Inferior parietal cortex (tissue), 1 donor: Measurements from ENCODE around the gene CPA5.

ENCODE experiments used
- DNase-seq: peaks from one replicate; pipeline ENCODE4 v3.0.0-alpha.2; 2016; ENCODE audit errors: extremely low spot score

Gene CPA5

DNA sequence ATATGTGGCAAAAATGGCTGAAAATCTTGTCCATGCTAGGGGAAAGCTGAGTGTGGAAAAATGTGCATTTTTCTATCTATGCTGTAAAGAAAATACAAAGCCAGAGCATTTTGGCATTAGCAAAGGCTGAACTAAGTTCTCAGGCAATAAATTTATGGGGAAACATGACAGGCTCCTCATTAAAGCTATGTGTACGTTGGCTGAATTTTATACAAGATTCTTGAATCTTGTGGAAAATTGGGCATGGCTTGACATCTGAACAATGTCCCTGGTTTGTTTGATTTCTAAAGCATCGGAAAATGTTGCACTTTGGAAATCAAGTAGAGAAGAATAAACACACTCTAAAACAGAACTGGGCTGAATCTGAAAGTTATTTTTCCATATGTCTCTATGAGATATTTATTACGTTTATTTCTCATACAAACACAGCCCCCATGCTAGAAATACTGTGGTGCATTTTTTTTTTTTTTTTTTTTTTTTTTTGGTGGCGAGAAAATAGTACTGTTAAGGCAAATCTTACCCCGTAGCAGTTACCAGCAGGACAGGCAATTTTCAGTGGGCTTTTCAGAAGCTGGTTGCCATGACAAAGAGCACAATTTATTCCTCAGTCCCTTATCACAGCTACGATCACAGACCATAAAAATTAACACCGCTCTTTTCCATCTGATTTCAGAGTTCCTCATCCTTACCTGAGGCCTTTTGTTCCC is 52.6 kb downstream of the CPA5 start:
- DNase-seq: no peak

DNA sequence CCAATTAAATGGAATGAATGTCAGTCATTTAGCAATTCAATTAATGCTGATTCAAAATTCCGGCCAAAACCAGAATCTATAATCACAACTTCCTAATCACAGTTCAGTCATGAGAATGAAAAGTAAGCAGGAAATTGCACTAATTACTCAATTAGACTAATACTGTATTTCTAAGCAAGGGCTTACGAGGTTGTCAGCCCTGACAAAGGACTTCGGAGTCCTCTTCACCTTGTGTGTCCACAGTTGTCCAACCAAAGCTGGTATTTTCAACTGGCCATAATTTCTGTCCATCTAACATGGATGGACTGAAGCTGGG is 53.1 kb downstream of the CPA5 start:
- DNase-seq: no peak

DNA sequence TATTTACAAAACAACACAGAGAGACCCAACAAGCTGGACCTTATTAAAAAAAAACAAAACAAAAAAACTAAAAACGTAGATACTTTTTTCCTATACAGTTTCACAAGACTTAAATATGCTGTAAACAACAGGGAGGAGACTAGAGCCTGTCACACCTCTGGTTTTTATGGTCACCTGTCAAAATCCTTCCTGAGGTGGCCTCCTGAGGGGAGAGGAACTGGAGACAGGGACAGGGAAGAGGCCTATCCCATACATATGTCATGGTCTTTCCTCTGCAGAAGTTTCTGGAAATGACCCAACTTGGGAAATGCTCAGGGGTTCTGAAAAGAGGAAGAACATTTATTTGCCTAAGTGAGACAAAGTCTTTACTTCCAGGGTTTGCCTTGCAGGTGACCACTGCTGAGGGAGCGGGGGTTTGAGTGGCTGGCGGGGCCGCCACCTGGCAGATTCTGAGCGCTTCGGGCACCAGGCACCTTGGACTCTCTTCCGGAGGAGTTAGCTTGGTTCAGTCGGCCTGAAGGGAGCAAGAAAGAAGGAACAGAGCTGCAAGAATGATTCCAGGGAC is 54.0 kb downstream of the CPA5 start:
- DNase-seq: no peak

DNA sequence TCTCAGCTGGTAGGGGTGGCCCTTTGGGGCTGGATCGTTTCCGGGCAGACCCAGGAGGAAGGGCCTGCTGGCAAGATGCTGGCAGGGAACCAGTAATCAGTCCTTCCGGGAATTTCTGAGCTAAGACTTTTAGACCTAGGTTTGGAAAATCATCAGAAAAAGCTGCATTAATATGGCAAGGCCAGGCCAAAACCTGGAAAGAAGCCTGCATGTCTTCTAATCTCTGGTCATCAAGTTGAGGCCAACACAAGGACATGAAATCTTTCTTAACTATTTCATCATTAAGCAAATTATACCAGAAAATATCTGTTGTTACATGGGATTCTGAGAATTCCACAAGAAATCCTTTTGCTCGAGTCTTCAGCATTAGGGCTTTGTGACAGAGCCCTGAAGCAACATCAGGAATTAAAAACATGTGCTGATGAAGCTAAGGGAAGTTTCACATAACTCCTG is 55.5 kb downstream of the CPA5 start:
- DNase-seq: no peak

DNA sequence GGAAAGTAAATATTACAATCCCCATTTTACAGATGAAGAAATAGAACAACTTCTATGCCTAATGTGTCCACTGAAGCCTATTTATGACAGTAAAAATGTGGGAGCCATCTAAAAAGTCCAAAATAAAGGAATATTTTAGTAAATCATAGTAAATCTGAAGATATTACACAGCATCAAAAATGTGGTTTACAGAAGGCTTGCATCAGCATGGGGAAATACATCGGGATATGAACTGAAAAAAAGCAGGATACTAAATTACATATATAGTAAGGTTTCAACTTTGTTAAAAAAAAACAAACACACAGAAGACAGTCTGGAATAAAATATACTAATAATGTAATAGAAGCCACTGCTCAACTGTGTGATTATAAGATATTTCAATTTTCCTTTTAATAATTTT is 56.5 kb downstream of the CPA5 start:
- DNase-seq: no peak

DNA sequence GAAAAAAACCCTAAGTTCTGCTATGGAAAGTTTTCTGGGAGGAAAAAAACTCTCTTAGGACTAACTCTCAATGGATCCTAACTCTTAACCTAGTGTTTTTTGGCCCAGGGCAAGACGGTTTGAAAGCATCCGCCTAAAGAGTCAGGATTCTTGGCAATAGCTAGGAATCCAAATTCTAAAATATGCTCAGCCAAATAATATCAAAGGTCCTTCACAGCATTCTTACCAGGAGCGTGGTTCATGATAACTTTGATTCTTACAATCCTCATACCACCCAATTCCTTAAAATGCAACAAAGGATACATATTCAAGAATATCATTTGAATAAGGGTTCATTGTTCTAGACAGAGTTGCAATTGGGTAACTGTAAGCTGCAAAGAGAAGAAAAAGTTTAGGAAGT is 57.0 kb downstream of the CPA5 start:
- DNase-seq: no peak

DNA sequence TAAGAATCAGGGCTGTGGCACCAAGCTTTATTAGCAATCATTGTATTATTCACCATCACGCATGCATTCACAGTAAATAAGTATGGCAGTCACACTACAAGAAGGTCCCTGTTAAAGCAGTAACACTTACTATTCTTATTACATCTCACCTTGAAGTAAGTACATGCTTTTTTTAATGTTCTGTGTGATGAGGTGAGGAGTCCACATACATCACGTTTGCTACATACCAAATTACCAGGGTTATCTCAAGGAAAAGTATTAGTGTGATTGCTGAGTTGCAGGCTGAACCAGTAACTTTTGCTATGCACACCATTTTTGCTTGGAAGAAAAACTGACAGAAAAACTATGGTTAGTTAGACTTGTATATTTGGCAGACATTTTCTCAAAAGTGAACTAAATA is 60.4 kb downstream of the CPA5 start:
- no peak for DNase-seq

DNA sequence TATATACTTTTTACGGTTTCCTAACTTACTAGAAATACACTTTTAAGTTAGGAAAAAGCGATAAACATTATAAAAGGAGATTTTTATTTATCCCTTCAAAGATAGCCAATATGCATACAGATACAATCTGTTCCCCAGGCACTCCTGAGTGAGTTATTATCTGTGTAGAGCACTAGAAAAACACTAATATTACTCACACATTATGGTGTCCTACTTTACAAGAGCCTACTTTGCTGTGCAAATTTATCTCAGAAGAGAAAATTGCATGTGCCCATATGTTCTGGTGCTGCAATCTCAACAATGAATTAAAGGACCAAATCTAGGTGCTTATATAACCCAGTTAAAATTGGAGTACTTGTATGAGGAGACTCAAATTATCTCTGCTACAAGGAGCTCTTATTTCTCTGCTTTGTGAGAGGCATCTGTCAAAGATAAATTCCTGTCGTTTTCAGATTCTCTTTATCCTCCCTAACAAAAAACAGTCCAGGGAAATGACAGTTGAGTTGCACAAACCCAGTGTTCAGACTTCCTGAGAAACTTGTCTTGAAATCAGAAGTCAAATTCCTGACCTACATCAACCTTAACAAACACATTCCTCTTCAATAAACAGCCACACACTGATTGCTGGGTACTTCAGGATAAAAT is 64.6 kb downstream of the CPA5 start:
- peak; percentile 50 for DNase-seq

DNA sequence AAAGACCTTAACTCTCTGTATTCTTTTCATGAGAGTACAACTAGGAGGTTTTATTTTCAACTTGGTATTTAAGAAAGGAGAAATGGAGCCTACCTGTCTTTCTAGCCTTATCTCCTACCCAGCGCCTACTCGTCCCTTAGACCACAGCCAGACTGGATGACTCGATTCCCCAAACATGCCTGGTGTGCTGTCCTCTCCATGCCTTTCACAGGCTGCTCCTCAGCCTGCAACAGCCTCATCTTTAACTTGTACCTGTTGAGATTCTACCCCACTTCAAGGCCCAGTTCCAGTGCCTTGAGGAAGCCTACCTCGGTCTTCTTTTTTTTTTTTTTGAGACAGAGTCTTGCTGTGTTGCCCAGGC is 65.1 kb downstream of the CPA5 start:
- no peak for DNase-seq

DNA sequence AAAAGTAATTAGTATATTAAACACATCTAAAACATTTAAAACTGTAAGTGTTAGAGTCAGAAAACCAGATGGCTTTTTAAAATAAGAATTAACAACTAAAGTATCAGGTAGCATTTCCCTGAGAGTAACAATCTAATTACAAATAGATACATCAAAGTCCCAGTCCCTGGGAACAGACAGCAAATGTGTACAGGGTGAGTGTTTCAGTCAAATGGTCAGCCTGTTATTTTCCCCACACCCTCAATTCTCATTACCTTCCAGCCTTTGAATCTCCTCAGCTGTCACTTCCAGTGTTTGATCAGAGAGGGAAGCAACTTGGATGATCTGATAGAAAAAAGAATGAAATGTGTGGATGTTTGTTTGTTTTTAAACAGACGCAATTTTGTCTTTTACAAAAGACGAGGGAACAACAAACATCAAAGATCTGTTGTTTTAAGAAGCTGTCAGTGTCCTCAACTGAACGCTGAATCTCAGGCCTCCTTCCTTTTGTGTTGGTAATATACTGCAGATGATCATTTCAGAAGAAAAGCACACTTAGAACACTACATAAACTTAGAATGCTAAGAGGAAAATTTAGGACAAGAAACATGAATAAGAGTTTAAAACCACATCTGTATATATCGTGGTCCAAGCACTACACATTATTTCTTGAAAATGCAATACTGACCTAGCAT is 66.4 kb downstream of the CPA5 start:
- DNase-seq: peak; percentile 19

DNA sequence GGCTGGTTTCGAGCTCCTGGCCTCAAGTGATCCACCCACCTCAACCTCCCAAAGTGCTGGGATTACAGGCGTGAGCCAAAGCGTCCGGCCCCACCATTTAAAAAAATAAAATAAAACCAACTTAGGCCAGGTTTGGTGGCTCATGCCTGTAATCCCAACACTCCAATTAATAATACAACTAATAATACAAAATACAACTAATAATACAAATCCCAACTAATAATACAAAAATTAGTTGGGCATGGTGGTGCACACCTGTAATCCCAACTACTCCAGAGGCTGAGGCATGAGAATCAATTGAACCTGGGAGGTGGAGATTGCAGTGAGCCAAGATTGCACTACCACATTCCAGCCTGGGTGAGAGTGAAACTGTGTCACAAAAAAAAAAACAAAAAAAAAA is 68.6 kb downstream of the CPA5 start:
- no peak for DNase-seq

DNA sequence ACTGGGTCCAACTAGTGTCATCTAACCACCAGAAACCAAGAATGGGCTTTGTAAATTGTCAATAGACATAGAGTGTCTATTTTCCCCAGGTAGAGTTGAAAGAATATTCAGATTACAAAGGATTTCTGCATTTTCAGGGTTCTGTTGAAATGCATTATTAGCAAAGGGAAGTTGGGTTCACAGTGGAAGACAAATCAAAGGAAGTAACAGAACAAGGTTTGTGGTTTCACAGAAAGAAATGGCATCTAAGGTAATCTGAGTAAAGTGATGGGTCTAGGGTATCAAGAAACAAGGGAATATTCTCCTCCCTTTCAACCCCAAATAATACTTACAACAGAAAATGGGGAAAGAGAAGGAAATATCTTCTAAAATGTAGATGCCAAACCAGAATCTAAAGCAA is 70.4 kb downstream of the CPA5 start:
- DNase-seq: no peak

DNA sequence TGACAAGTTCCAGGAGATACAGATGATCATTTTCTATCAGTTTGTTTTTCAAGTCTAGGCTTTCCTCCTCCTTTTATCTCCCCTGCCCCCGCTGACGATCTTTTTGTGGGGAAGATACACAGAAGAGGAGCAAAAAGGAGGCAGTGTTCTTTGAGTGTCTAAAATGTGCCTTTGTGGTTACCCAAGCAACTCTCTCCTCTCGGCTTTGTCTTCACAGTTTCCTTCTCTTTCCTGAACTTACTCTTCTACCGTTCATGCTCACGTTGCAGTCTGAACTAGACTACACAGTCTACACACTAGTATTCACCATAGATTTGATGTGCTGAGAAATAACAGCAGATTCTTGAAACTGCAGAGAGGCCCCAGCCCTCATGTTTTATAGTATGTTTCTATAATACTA is 72.6 kb downstream of the CPA5 start:
- peak; percentile 50 for DNase-seq

DNA sequence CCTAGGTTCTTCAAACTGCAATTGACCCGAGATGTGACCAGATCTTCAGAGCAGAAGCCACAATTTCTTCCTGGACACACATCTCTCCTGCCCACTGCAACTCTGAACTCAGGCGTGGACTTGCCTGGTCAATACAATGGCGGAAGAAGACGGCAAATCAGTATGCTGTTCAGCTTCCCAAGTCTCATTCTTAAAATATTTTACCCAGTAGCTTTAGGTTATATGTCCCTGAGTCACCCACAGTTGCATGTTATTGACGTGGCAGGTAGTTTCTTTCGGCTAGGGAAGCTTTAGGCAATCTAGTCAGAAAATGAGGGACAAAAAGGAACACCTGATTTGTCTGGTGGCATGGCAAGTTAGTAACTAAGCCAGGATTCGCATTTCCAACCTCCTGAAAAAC is 73.7 kb downstream of the CPA5 start:
- DNase-seq: no peak
